Hypothalamus (tissue), 51 donors: ENCODE measurements around the gene CERKL.
A peak's percentile ranks its signal among the peaks of the same experiment; 100 is the strongest.
"Not testable (repeated sequence)": the region's sequence is repeated elsewhere in the genome, so short reads cannot be mapped to it uniquely, and the experiment has no call there.

Source experiments
- DNase-seq, 51 donors: peaks; one replicate each; lab custom pipeline; 2025; lab: John Stamatoyannopoulos, UW

CERKL gene

GRCh38 chr2:181656450-181657291, at the start of gene CERKL:
Gene CERKL (minus strand): TSS chr2:181657105. CDS start chr2:181657006, 99 bp downstream.
- peak in 18 of 51 donors; percentile 2 to 52 (median 22) for DNase-seq

- not testable (repeated sequence) for DNase-seq
Observed at GRCh38 chr2:181702519-181702918, 45.6 kb upstream of the CERKL start.

- DNase-seq: no peak
Observed at GRCh38 chr2:181698223-181698622, 41.3 kb upstream of the CERKL start.

GRCh38 chr2:181697571-181697970, 40.7 kb upstream of the CERKL start:
- no peak for DNase-seq

GRCh38 chr2:181697126-181697525, 40.2 kb upstream of the CERKL start:
- DNase-seq: no peak

- no peak for DNase-seq
Observed at GRCh38 chr2:181694271-181694670, 37.4 kb upstream of the CERKL start.

GRCh38 chr2:181690860-181691259, 34.0 kb upstream of the CERKL start:
- no peak for DNase-seq

GRCh38 chr2:181686576-181687185, 29.8 kb upstream of the CERKL start:
- no peak for DNase-seq

GRCh38 chr2:181685150-181685688, 28.3 kb upstream of the CERKL start:
- DNase-seq: no peak

- no peak for DNase-seq
Observed at GRCh38 chr2:181684454-181685149, 27.7 kb upstream of the CERKL start.

- peak in 1 of 51 donors; percentile 3 for DNase-seq
Observed at GRCh38 chr2:181683518-181684453, 26.9 kb upstream of the CERKL start.

- no peak for DNase-seq
Observed at GRCh38 chr2:181682795-181683517, 26.1 kb upstream of the CERKL start.

- no peak for DNase-seq
Observed at GRCh38 chr2:181682026-181682789, 25.3 kb upstream of the CERKL start.

GRCh38 chr2:181680937-181681811, 24.3 kb upstream of the CERKL start:
- DNase-seq: no peak

- peak in 6 of 51 donors; percentile 9 to 22 (median 14) for DNase-seq
Observed at GRCh38 chr2:181680055-181680936, 23.4 kb upstream of the CERKL start, which contains the start of gene NEUROD1. Gene NEUROD1 (minus strand): TSS chr2:181680517. CDS start chr2:181678860, 1,657 bp downstream.

GRCh38 chr2:181679544-181679979, 22.7 kb upstream of the CERKL start:
- DNase-seq: no peak
